ENCODE results near the gene LCT.

LCT gene

DNA sequence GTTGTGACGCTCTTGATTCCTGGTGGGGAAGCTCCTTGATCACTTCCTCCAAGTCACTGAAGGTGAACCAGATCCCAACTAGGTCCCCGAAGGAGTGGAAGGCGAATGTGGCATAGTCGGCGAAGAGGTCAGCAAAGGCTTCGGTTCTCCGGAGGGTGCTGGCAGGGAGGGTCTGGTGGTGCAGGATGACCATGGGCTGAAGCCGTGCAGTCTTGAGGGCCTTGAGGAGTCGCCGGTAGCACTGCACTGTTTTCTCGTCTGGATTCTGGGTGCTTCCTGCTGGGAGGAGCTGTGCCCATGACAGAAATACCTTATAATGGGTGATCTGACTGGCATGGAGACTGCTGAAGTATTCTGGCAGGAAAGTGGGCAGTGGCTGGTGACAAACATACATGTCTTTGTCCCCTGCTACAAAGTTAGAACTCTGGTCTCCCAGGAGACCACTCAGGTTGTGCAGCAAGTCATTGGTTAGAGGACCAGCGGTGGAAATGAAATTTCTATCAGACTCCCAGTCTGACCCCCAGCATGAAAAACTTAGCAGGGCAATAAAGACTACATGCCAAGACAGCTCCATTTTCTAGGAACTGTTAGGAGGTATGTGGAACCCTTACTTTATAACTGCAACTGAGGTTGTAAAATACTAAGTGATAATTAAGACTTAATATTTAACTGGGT lies at the start of gene LCT:
TSS of gene LCT (minus strand) at position 589 of the 675 bp plus-strand sequence. CDS start at position 574, 15 bp downstream.
- H3K4me3 ChIP-seq (ENCODE audit: low read depth, low read length) = no peak within 1 kb of the TSS
- TF ChIP-seq, protein P1, sequence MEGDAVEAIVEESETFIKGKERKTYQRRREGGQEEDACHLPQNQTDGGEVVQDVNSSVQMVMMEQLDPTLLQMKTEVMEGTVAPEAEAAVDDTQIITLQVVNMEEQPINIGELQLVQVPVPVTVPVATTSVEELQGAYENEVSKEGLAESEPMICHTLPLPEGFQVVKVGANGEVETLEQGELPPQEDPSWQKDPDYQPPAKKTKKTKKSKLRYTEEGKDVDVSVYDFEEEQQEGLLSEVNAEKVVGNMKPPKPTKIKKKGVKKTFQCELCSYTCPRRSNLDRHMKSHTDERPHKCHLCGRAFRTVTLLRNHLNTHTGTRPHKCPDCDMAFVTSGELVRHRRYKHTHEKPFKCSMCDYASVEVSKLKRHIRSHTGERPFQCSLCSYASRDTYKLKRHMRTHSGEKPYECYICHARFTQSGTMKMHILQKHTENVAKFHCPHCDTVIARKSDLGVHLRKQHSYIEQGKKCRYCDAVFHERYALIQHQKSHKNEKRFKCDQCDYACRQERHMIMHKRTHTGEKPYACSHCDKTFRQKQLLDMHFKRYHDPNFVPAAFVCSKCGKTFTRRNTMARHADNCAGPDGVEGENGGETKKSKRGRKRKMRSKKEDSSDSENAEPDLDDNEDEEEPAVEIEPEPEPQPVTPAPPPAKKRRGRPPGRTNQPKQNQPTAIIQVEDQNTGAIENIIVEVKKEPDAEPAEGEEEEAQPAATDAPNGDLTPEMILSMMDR (IDR thresholded peaks at IDR 0.05; ENCODE audit: borderline replicate concordance, insufficient read depth, low read depth, low read length) = no peak

DNA sequence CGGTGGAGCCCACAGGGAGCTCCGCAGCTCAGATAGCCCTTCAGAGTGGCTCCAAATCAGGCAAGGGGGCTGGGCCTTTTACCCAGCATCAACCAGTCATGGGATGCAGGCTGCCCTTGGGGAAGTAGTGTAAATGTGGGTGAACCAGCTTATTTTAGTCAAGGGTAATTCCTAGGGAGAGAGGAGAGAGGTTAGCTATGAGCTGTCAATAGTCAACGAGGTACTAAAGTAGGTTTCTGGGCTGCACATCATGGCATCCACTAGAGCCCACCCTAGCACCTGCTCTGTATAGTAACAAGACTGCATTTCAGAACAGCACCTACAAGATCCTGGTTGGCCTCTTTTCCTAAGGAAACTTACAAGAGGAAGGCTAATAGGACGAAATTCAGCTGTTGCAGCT lies 48.7 kb upstream of the LCT start:
- TF ChIP-seq, protein P1 (IDR thresholded peaks at IDR 0.05; ENCODE audit: borderline replicate concordance, insufficient read depth, low read depth, low read length) = no peak
- H3K4me3 ChIP-seq (ENCODE audit: low read depth, low read length) = no peak overlapping the region

DNA sequence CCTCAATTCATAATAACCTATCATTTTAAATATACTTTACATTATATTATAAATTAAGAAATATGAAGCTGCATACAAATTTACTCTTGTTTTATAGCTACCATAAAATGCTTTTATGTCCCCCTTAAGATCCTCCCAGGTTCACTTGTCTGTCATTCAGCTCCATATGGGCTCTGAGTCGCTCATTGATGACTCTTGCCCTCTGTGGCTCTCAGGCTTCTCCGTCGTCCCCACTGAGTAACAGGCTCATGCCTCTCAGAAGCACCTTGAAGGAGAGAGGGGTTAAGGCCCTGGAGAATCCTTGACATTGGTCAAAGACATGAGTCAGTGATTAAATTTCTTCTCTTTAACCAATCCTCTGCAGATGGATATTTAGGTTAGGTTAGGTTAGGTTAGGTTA lies 45.4 kb upstream of the LCT start:
- H3K4me3 ChIP-seq (ENCODE audit: low read depth, low read length) = no peak overlapping the region
- TF ChIP-seq, protein P1 (IDR thresholded peaks at IDR 0.05; ENCODE audit: borderline replicate concordance, insufficient read depth, low read depth, low read length) = no peak

DNA sequence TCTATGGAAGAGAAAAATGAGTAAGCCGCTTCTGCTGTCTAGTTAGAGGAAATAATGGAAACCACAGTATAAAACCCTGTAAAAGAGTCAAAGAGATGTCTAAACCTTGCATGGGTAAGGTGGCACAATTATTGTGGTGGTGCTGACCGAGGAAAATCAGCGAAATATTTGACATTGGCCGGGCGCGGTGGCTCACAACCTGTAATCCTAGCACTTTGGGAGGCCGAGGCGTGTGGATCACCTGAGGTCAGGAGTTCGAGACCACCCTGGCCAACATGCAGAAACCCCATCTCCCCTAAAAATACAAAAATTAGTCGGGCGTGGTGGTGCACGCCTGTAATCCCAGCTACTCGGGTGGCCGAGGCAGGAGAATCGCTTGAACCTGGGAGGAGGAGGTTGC lies 39.8 kb upstream of the LCT start:
- peak overlapping the region; percentile 17 for H3K4me3 ChIP-seq (ENCODE audit: low read depth, low read length)

DNA sequence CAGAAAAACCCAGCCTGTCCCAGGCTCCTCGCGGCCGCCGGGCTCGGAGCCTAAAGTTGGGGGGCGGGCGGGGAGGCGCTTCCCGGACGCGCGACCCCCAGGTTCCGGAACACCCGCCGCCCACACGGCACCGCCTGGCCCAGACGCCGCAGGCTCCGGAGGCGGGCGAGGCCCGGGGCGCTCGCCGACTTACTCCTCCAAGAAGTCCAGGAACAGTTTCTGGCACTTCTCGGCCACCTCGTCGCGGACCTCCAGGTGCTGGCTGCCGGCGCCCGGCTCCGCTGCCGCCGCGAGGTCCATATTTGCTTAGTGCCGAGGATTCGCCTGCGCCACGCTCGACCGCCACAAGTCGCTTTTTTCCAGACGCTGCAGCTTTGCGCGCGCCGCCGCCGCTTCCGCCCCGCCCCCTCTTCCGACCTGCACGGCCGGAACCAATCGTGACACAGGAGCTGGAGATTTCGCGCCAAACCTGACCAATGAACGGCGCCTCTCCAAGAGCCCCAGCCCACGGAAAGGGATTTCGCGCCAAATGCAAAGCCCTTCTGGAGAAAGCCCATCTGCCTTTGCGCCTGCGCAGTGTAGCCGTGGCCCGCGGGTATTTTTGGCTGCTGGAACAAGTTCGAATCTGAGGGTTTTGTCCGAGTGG lies 39.2 kb upstream of the LCT start, which contains the start of gene MCM6:
TSS of gene MCM6 (minus strand) at position 378 of the 646 bp plus-strand sequence. CDS start at position 300, 78 bp downstream.
- TF ChIP-seq, protein P1 (IDR thresholded peaks at IDR 0.05; ENCODE audit: borderline replicate concordance, insufficient read depth, low read depth, low read length) = no peak

DNA sequence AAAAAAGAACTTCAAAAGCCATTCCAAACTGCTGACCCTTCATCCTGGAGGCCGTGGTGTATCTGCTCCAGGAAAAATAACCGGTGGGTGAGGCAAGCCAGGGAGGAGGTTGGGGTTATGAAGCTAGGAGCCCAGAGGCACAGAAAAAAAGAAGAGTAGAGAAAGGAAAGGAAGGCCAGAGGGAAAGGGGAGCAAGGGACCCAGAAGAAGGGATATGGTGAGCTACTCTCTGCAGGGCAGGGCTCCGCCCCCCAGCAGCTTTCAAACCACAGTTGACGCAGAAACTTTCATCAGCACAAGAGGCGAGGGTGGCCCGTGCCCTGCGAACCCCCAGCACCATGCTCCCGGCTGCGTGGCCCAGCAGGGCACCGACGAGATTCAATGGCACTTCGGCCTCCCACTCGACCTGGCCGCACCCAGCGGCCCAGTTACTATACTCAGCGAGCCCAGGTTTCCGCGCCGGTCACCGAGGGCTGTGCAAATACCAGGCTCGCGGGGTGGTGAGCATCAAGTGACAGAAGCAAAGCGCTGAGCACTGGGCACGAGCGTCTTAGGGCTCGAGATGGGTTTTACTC lies 38.6 kb upstream of the LCT start:
- TF ChIP-seq, protein P1 (IDR thresholded peaks at IDR 0.05; ENCODE audit: borderline replicate concordance, insufficient read depth, low read depth, low read length) = no peak
- peak overlapping the region; percentile 92 for H3K4me3 ChIP-seq (ENCODE audit: low read depth, low read length)

More for the DNA sequence above, 39.2 kb upstream of the LCT start, which contains the start of gene MCM6:
- H3K4me3 ChIP-seq (ENCODE audit: low read depth, low read length) = peak within 1 kb of the TSS; percentile 92

DNA sequence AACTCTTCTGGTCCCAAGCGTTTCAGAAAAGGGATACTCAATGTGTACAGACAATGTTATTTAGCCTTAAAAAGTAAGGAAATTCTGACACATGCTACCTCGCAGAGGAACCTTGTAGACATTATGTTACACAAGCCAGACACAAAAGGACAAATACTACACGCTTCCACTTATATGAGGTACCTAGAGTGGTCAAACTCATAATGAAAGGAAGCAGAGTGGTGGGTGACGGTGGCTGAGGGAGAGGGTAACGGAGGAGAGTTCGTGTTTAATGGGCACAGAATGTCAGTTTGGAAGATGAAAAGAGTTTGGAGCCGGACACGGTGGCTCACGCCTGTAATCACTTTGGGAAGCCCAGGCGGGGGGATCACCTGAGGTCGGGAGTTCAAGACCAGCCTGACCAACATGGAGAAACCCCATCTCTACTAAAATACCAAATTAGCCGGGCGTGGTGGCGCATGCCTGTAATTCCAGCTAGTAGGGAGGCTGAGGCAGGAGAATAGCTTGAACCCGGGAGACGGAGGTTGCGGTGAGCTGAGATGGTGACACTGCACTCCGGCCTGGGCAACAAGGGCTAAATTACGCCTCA lies 37.9 kb upstream of the LCT start:
- TF ChIP-seq, protein P1 (IDR thresholded peaks at IDR 0.05; ENCODE audit: borderline replicate concordance, insufficient read depth, low read depth, low read length) = no peak
- peak overlapping the region; percentile 92 for H3K4me3 ChIP-seq (ENCODE audit: low read depth, low read length)
